ENCODE results near the gene TUB. TPM values are rescaled to one million over a fixed set of nuclear protein-coding genes. Genes with fewer than 3 reads are reported as not detected.

TUB gene
- total and polyA plus RNA-seq, 10 donors: 0.17 to 3.2 (median 1.8) TPM

DNA sequence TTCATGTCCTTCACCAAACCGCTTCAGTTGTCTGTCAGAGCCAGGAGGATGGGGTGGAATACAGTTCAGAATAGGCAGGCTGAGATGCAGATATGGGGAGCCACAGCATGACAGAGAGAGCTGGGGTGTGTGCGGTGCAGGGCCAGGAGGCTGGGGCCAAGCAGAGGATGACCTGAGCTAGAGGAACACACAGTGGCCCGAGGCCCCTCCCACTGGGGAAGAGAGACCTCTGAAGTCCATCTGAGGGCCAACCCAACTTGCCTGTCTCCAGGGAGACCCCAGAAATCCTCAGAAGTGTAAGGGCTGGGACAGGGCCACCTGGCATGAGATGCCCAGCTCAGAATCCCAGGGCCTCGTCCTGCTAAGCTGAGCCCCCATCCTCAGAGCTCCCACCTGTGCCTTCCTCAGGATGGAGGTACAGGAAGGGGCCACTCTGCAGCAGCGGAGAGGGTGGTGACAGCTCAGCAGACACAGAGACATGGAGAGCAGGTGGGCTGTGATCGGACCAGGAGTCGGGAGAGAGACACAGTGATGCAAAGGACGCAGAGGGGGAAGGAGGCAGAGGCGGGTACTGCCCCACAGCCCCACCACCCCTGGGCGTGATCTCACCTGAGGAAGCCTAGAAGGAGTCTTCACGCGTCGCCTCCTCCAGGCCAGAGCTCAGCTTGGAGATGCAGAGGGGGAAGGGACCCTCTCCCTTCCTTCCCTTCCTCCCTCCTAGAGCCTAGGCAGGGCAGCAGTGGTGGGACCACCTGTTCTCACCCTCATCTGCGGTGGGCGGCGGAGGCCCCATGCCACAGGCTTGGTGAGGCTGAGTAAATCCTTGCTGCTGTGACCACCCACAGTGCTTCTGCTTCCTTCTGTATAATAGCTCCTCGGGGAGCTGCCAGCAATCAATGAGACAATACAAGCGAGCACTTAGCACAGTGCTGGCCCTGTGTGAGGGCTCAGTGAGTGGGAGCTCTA is 9.1 kb upstream of the TUB start:
- Histone ChIP-seq H3K27ac (no peak overlapping the region), H3K4me1 (peaks cover 0 to 11% (median 0%) of the 10 kb centered on the region in 6 donors), H3K36me3 (no peaks in the 10 kb centered on the region), H3K4me3 (no peak overlapping the region), H3K27me3 (replicated peaks in 1 of 7) (peaks cover 0 to 26% (median 0%) of the 10 kb centered on the region in 7 donors), H3K9me3 (no peaks in the 10 kb centered on the region)
- WGBS, 5 donors: 64 to 76% (median 73%) methylated on average over 17 to 18 of the region's 18 CpGs
- DNase-seq: peak; percentile 68
- intact Hi-C loops (cut with DNase I; ENCODE audit: low total_unique reads): no loop called here
- no peak for TF ChIP-seq POLR2A (IDR thresholded peaks at IDR 0.05)

DNA sequence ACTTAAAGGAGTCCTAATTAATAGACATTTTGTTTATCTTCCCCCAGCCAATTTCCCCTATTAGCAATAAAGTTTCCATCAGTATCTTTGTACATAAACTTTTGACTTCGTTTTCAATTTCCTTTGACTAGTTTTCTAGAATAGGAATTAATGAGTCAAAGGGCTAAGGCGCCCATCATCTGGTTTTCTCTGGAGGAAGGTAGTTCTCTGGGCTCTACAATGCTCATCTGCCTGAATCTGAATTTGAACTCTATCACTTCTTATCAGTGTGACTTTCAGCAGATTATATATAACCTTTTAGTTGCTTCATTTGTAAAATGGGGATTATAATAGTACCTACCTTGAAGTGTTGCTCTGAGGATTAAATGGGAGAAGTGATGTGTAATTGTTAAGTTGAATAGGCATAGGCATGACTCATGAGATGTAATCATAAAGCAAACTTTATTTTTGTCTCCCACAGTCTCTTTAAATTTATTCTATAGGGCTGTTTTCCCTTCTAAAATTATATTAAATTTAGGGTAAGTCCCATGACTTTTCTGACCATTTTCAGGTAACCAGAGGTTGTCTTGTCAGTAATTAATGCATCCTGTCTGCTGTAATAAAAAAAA is 5.8 kb upstream of the TUB start:
- peaks cover 0 to 25% (median 0%) of the 10 kb centered on the region in 7 donors for H3K27me3 ChIP-seq (replicated peaks in 1 of 7)

DNA sequence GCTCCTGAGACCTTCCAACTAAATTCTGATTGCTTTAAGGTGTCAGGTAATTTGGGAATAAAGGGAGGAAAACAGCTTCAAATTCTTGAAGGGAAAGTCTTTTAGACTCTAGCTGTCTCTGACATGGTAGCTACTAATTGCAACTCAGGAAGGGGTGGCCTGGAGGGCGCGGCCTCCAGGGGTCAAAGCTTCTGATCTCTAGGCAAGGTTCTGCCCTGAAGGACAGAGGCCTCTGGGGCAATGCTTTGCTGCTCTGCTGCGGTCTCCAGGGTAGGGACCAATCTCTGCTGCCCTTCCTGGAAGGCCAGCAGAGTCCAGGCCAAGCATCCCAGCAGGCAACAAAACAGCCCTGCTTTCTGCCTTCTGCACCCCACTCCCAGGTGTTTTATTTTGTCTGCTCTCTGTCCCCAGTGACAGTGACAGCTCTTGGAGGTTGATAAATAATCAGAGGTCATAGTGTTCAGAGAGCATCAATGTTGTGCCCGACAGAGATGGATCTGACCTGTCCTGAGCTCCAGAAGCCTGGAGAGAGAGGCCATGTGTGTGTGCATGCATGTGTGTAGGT is 1.8 kb upstream of the TUB start:
- no peaks in the 10 kb centered on the region for H3K9me3 ChIP-seq
- peaks cover 4 to 17% (median 12%) of the 10 kb centered on the region in 6 donors for H3K4me1 ChIP-seq
- H3K36me3 ChIP-seq: no peaks in the 10 kb centered on the region
- no peak for DNase-seq
- WGBS, 5 donors: 81 to 91% (median 90%) methylated on average over 3 to 4 of the region's 4 CpGs
- peaks cover 0 to 49% (median 14%) of the 10 kb centered on the region in 7 donors for H3K27me3 ChIP-seq (replicated peaks in 1 of 7)
- intact Hi-C loops (cut with DNase I; ENCODE audit: low total_unique reads): no loop called here
- no peak overlapping the region for H3K4me3 ChIP-seq
- no peak overlapping the region for H3K27ac ChIP-seq
- TF ChIP-seq, protein P1, sequence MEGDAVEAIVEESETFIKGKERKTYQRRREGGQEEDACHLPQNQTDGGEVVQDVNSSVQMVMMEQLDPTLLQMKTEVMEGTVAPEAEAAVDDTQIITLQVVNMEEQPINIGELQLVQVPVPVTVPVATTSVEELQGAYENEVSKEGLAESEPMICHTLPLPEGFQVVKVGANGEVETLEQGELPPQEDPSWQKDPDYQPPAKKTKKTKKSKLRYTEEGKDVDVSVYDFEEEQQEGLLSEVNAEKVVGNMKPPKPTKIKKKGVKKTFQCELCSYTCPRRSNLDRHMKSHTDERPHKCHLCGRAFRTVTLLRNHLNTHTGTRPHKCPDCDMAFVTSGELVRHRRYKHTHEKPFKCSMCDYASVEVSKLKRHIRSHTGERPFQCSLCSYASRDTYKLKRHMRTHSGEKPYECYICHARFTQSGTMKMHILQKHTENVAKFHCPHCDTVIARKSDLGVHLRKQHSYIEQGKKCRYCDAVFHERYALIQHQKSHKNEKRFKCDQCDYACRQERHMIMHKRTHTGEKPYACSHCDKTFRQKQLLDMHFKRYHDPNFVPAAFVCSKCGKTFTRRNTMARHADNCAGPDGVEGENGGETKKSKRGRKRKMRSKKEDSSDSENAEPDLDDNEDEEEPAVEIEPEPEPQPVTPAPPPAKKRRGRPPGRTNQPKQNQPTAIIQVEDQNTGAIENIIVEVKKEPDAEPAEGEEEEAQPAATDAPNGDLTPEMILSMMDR (IDR thresholded peaks at IDR 0.05 in 8 of 11, conservative IDR thresholded peaks at IDR 0.05 in 3 of 11): no peak
- TF ChIP-seq POLR2AphosphoS5 (IDR thresholded peaks at IDR 0.05) (no peak), POLR2A (IDR thresholded peaks at IDR 0.05) (no peak)

More for the DNA sequence above, 5.8 kb upstream of the TUB start:
- H3K27ac ChIP-seq: no peak overlapping the region
- TF ChIP-seq, protein P1 (IDR thresholded peaks at IDR 0.05 in 8 of 11, conservative IDR thresholded peaks at IDR 0.05 in 3 of 11): no peak
- TF ChIP-seq POLR2A (IDR thresholded peaks at IDR 0.05) (no peak), POLR2AphosphoS5 (IDR thresholded peaks at IDR 0.05) (no peak)
- H3K36me3 ChIP-seq: no peaks in the 10 kb centered on the region
- H3K9me3 ChIP-seq: no peaks in the 10 kb centered on the region
- no peak for DNase-seq
- H3K4me1 ChIP-seq: peaks cover 0 to 9% (median 0%) of the 10 kb centered on the region in 6 donors
- intact Hi-C loops (cut with DNase I; ENCODE audit: low total_unique reads): no loop called here
- 55 to 73% (median 60%) methylated on average over 2 of the region's 2 CpGs for WGBS, 5 donors
- no peak overlapping the region for H3K4me3 ChIP-seq

DNA sequence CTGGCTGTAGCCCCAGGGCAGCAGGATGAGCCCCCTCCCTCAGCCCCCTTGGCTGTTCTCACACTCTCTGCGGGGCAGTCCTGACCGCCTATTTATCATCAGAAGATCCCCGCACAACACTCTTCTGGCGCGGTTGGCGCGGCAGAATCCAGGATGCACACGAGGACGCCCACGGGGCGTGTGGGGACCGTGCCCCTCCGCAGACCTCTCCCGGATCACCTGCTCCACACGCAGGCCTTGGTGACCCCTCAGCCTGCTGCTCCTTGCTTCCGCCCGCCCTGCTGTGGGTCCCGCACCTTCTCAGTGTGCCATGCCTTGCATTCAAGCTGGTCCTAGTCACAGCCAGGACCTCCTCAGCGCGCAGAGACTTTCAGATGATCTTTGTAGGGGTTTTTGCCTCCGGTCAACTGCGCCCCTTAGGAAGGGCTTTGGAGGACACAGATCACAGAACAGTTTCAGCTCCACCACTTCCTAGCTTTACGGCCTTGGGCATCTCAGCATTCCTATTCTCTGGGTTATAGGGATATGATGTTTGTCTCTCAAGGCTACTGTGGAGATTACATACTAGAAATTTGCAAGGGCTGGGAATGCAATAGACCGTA is 841 bp upstream of the TUB start:
- Histone ChIP-seq H3K27me3 (replicated peaks in 1 of 7) (peaks cover 0 to 58% (median 14%) of the 10 kb centered on the region in 7 donors), H3K36me3 (no peaks in the 10 kb centered on the region), H3K4me1 (peaks cover 4 to 17% (median 12%) of the 10 kb centered on the region in 6 donors), H3K4me3 (peak overlapping the region in 6 of 8 donors; percentile 21 to 73 (median 44)), H3K27ac (no peak overlapping the region), H3K9me3 (no peaks in the 10 kb centered on the region)
- intact Hi-C loops (cut with DNase I; ENCODE audit: low total_unique reads): no loop called here
- DNase-seq: no peak
- TF ChIP-seq, protein P1 (IDR thresholded peaks at IDR 0.05 in 8 of 11, conservative IDR thresholded peaks at IDR 0.05 in 3 of 11): no peak
- no peak for TF ChIP-seq POLR2AphosphoS5 (IDR thresholded peaks at IDR 0.05)
- no peak for TF ChIP-seq POLR2A (IDR thresholded peaks at IDR 0.05)
- 79 to 83% (median 83%) methylated on average over 20 to 24 of the region's 24 CpGs for WGBS, 5 donors

Data from spleen (tissue), 11 donors.